Stimulated activated CD8-positive, alpha-beta memory T cell treated with anti-CD3 and anti-CD28 coated beads, Interleukin-12 subunit alpha, Interleukin-12 subunit beta, amount 100 ng/mL, for 24 hours (primary cell): ENCODE results near the gene TEX30.

Experiments used
- DNase-seq: peaks from one replicate; pipeline ENCODE4 v3.0.0-alpha.2; 2020; ENCODE audit errors: extremely low read depth

Gene TEX30

GRCh38 chr13:102779436-102780159 lies 6.0 kb upstream of the TEX30 start:
- DNase-seq, result no peak

- no peak for DNase-seq
Observed at GRCh38 chr13:102777736-102778135, 4.2 kb upstream of the TEX30 start.

- DNase-seq, result no peak
Observed at GRCh38 chr13:102776271-102776670, 2.7 kb upstream of the TEX30 start.

- no peak for DNase-seq
Observed at GRCh38 chr13:102774591-102775520, 1.3 kb upstream of the TEX30 start.

- DNase-seq, result no peak
Observed at GRCh38 chr13:102774214-102774568, 605 bp upstream of the TEX30 start.

GRCh38 chr13:102772042-102772425 lies 1.6 kb downstream of the TEX30 start:
- DNase-seq, result no peak

- DNase-seq, result no peak
Observed at GRCh38 chr13:102771298-102772041, 2.1 kb downstream of the TEX30 start.

- DNase-seq, result no peak
Observed at GRCh38 chr13:102770435-102770834, 3.2 kb downstream of the TEX30 start.

GRCh38 chr13:102769679-102770078 lies 3.9 kb downstream of the TEX30 start:
- DNase-seq, result no peak

- no peak for DNase-seq
Observed at GRCh38 chr13:102768909-102769308, 4.7 kb downstream of the TEX30 start.

GRCh38 chr13:102763741-102764140 lies 9.8 kb downstream of the TEX30 start:
- DNase-seq, result no peak

GRCh38 chr13:102761071-102761470 lies 12.5 kb downstream of the TEX30 start:
- DNase-seq, result no peak

- no peak for DNase-seq
Observed at GRCh38 chr13:102758842-102759241, 14.7 kb downstream of the TEX30 start.

GRCh38 chr13:102757006-102757405 lies 16.6 kb downstream of the TEX30 start:
- no peak for DNase-seq

GRCh38 chr13:102751886-102752285 lies 21.7 kb downstream of the TEX30 start:
- no peak for DNase-seq

GRCh38 chr13:102742506-102742905 lies 31.1 kb downstream of the TEX30 start:
- DNase-seq, result no peak

- DNase-seq, result no peak
Observed at GRCh38 chr13:102742101-102742500, 31.5 kb downstream of the TEX30 start.

- no peak for DNase-seq
Observed at GRCh38 chr13:102729560-102730270, 43.9 kb downstream of the TEX30 start.

GRCh38 chr13:102726430-102726829 lies 47.2 kb downstream of the TEX30 start:
- no peak for DNase-seq

GRCh38 chr13:102724923-102725322 lies 48.7 kb downstream of the TEX30 start:
- no peak for DNase-seq

GRCh38 chr13:102721800-102722231 lies 51.8 kb downstream of the TEX30 start:
- DNase-seq, result no peak

GRCh38 chr13:102718746-102719145 lies 54.8 kb downstream of the TEX30 start:
- DNase-seq, result no peak
